HepG2 (cell line): ENCODE data around the gene GYPB. TPM values are rescaled to one million over a fixed set of nuclear protein-coding genes. Genes with fewer than 3 reads are reported as not detected.
"Not testable (repeated sequence)": the region's sequence is repeated elsewhere in the genome, so short reads cannot be mapped to it uniquely, and the experiment has no call there.

Experiments used
- ATAC-seq: fragments of 200-7000 bp; cut with Tn5 transposase; 3 replicates; pipeline ENCODE4 v1.9.1; 2020; ENCODE audit warnings: mild to moderate bottlenecking, moderate library complexity
- BruUV-seq: library from RNA; stranded (reverse); fragments of 400-500 nt; replicated peaks from 2 replicates; lab custom pipeline; 2021; lab: Mats Ljungman, UMichigan
- CTCF ChIA-PET: fragments of 300-600 bp; formaldehyde crosslinking; extraction: SDS; loops from one replicate; lab custom pipeline; 2021; ENCODE audit warnings: low total read pairs, inconsistent platforms, low intra/inter-chr PET ratio; lab: Yijun Ruan, JAX
- POLR2A ChIA-PET: fragments of 350-600 bp; sonication (Branson Sonifier 250); formaldehyde crosslinking; loops from one replicate; lab custom pipeline; 2020; ENCODE audit warnings: antibody characterized with exemption, inconsistent platforms; lab: Yijun Ruan, JAX
- DNase-seq: peaks from one replicate; pipeline ENCODE4 v3.0.0-alpha.2; 2015; ENCODE audit warnings: low spot score
- FAIRE-seq: peaks from 3 replicates; lab custom pipeline; 2011; peaks lifted over from hg19 to GRCh38; lab: Jason Lieb, UNC
- H2AFZ ChIP-seq: one replicate; pipeline ENCODE4 v1.6.1; 2011; ENCODE audit warnings: low read length, inconsistent platforms
- H3K27ac ChIP-seq: fragments of 300-600 bp; 3 replicates; pipeline ENCODE4 v1.8.0; 2011; ENCODE audit warnings: mixed run types, mild to moderate bottlenecking, mixed read lengths, low read length, inconsistent platforms; ENCODE audit not compliant: insufficient read depth; ENCODE audit errors: extremely low read length
- H3K27me3 ChIP-seq, 2 experiments: fragments of 200-600 bp in 1 of 2; 2 replicates in 1 of 2; 3 replicates in 1 of 2; pipeline versions ENCODE4 v1.6.0 to v1.8.0; 2011; ENCODE audit warnings: low read length in 2 of 2, mild to moderate bottlenecking in 2 of 2, moderate library complexity in 2 of 2, inconsistent platforms in 1 of 2; ENCODE audit not compliant: insufficient read depth in 2 of 2, control insufficient read depth in 1 of 2
- H3K36me3 ChIP-seq, 2 experiments: fragments of 200-600 bp in 1 of 2; replicated peaks in 1 of 2; 2 replicates in 1 of 2; 3 replicates in 1 of 2; pipeline versions ENCODE4 v1.5.1 to v1.8.0; 2011; ENCODE audit warnings: low read length in 2 of 2, inconsistent platforms in 1 of 2; ENCODE audit not compliant: insufficient read depth in 2 of 2, control insufficient read depth in 1 of 2
- H3K4me1 ChIP-seq: 2 replicates; pipeline ENCODE4 v1.5.1; 2012; ENCODE audit warnings: low read length, inconsistent platforms; ENCODE audit not compliant: insufficient read depth
- H3K4me2 ChIP-seq: 2 replicates; pipeline ENCODE4 v1.6.0; 2011; ENCODE audit warnings: low read depth, low read length, inconsistent platforms
- H3K4me3 ChIP-seq, 3 experiments: fragments of 200-600 bp in 1 of 3; sonication (generic), shearing (Covaris generic) in 1 of 3; replicated peaks in 1 of 3; 2 replicates each; pipeline ENCODE4 v1.5.1; 2011 to 2016; ENCODE audit warnings: low read length in 3 of 3, inconsistent platforms in 2 of 3, low read depth in 2 of 3, mild to moderate bottlenecking in 2 of 3, control low read depth in 1 of 3, mixed read lengths in 1 of 3; ENCODE audit not compliant: insufficient read depth in 1 of 3
- H3K79me2 ChIP-seq: one replicate; pipeline ENCODE4 v1.6.1; 2011; ENCODE audit warnings: low read length, inconsistent platforms; ENCODE audit not compliant: insufficient read depth
- H3K9ac ChIP-seq: 2 replicates; pipeline ENCODE4 v1.6.0; 2011; ENCODE audit warnings: mild to moderate bottlenecking, low read depth, low read length, inconsistent platforms; ENCODE audit not compliant: insufficient read depth
- H3K9me3 ChIP-seq: 2 replicates; pipeline ENCODE4 v1.5.1; 2012; ENCODE audit warnings: mild to moderate bottlenecking, low read length
- H4K20me1 ChIP-seq: 2 replicates; pipeline ENCODE4 v1.6.0; 2011; ENCODE audit warnings: inconsistent platforms, mild to moderate bottlenecking, low read length, moderate library complexity; ENCODE audit not compliant: insufficient read depth
- HMGXB3 ChIP-seq: sonication (generic); formaldehyde crosslinking; IDR thresholded peaks from 2 replicates; pipeline ENCODE4 v1.4.0; 2020; ENCODE audit warnings: missing genetic modification reagents, borderline replicate concordance
- PBX3 ChIP-seq: sonication (generic); formaldehyde crosslinking; IDR thresholded peaks from 2 replicates; pipeline ENCODE4 v1.8.1; 2023; ENCODE audit warnings: missing genetic modification reagents, inconsistent platforms, borderline replicate concordance
- ZNF841 ChIP-seq: sonication (generic); formaldehyde crosslinking; IDR thresholded peaks from 2 replicates; pipeline ENCODE4 v1.8.1; 2023; ENCODE audit warnings: missing genetic modification reagents, borderline replicate concordance
- WGBS: methylation state at CpG from one replicate; pipeline ENCODE4 v1.1.6; 2017; ENCODE audit warnings: low lambda C conversion rate; 5-methylcytosine and 5-hydroxymethylcytosine counted together
- in situ Hi-C: cut with HindIII; loops from 2 replicates; pipeline ENCODE4 v1.10.0; 2017; ENCODE audit warnings: low pct_unique_long_range_greater_than_20kb; ENCODE audit not compliant: extremely low pct_ligation_motif_present
- intact Hi-C: fragments of 100-400 bp; cut with micrococcal nuclease; formaldehyde crosslinking; loops from one replicate; pipeline ENCODE4 v1.10.0; 2022; ENCODE audit not compliant: unreplicated experiment
- polyA plus RNA-seq, 8 experiments: library from polyadenylated mRNA; depleted of rRNA in 3 of 8; stranded (reverse) in 7 of 8; unstranded in 1 of 8; fragments of >200 nt; fragmentation: Illumina TruSeq in 4 of 8; extraction: Trizol in 4 of 8; gene quantifications; 2 replicates each; pipeline versions ENCODE4 v1.2.1 to v1.2.3, GENCODE V29; 2011 to 2016; ENCODE audit warnings: low read depth in 4 of 8, missing spikeins in 1 of 8, mixed read lengths in 1 of 8; ENCODE audit not compliant: insufficient read depth in 1 of 8
- total RNA-seq, 5 experiments: library from RNA; depleted of rRNA; stranded (reverse); fragments of >200 nt; fragmentation: Illumina TruSeq; extraction: Trizol; gene quantifications; 2 replicates each; pipeline ENCODE4 v1.2.3, GENCODE V29; 2016; ENCODE audit warnings: low read depth in 1 of 5

Gene GYPB
- total and polyA plus RNA-seq, 2 of the 13 experiments (the other 11 are each of a cell fraction or from before 2014, with no cell fraction given) = not detected

GRCh38 chr4:143986180-143986579 lies 33.0 kb downstream of the GYPB start (continued):
- TF ChIP-seq PBX3 (CRISPR knock-in tag) = no peak
- no peak for TF ChIP-seq HMGXB3
- TF ChIP-seq ZNF841 (CRISPR knock-in tag) = no peak

- DNase-seq, BruUV-seq, H3K4me3 ChIP-seq, intact Hi-C loops, POLR2A ChIA-PET, H3K4me2 ChIP-seq, H3K4me1 ChIP-seq, H3K36me3 ChIP-seq, H3K79me2 ChIP-seq, H3K9ac ChIP-seq, H3K27me3 ChIP-seq, CTCF ChIA-PET, H2AFZ ChIP-seq, ATAC-seq, H4K20me1 ChIP-seq, H3K27ac ChIP-seq, FAIRE-seq, in situ Hi-C loops, H3K9me3 ChIP-seq: not testable (repeated sequence)
- WGBS = 13% methylated on average over 4 of the region's 4 CpGs
Observed at GRCh38 chr4:143980776-143981175, 38.4 kb downstream of the GYPB start.

- DNase-seq, H3K79me2 ChIP-seq, ATAC-seq, BruUV-seq, H4K20me1 ChIP-seq, H2AFZ ChIP-seq, H3K9me3 ChIP-seq, H3K27me3 ChIP-seq, H3K4me3 ChIP-seq, H3K36me3 ChIP-seq, intact Hi-C loops, H3K4me1 ChIP-seq, POLR2A ChIA-PET, H3K9ac ChIP-seq, CTCF ChIA-PET, H3K27ac ChIP-seq, in situ Hi-C loops, FAIRE-seq, H3K4me2 ChIP-seq: not testable (repeated sequence)
Observed at GRCh38 chr4:143975527-143975926, 43.7 kb downstream of the GYPB start.

- H3K79me2 ChIP-seq, H3K4me2 ChIP-seq, H3K27me3 ChIP-seq, POLR2A ChIA-PET, H3K4me3 ChIP-seq, FAIRE-seq, H3K9ac ChIP-seq, intact Hi-C loops, in situ Hi-C loops, H3K27ac ChIP-seq, H3K4me1 ChIP-seq, H4K20me1 ChIP-seq, CTCF ChIA-PET, BruUV-seq, H3K9me3 ChIP-seq, ATAC-seq, H3K36me3 ChIP-seq, DNase-seq, H2AFZ ChIP-seq: not testable (repeated sequence)
- WGBS = 17% methylated on average over 4 of the region's 4 CpGs
Observed at GRCh38 chr4:143974021-143974420, 45.2 kb downstream of the GYPB start.
